OCI-LY1 (cell line): ENCODE measurements around the gene PSMG4.
"Not testable (repeated sequence)": the region's sequence is repeated elsewhere in the genome, so short reads cannot be mapped to it uniquely, and the experiment has no call there.

Experiments used
- H2AFZ ChIP-seq: fragments of 200-600 bp; sonication (generic), shearing (Covaris generic); 2 replicates; pipeline ENCODE4 v1.6.0; 2014; ENCODE audit warnings: antibody characterized with exemption, mild to moderate bottlenecking, low read length
- H3F3A ChIP-seq: fragments of 200-600 bp; sonication (generic), shearing (Covaris generic); 2 replicates; pipeline ENCODE4 v1.6.0; 2014; ENCODE audit warnings: mild to moderate bottlenecking, antibody characterized with exemption, low read length, moderate library complexity; ENCODE audit not compliant: insufficient read depth
- H3K27ac ChIP-seq: fragments of 200-600 bp; sonication (generic); 2 replicates; pipeline ENCODE4 v1.5.1; 2014; ENCODE audit warnings: low read length, mixed run types, mild to moderate bottlenecking, low read depth; ENCODE audit not compliant: poor library complexity, severe bottlenecking
- H3K27me3 ChIP-seq: fragments of 200-600 bp; sonication (generic); 2 replicates; pipeline ENCODE4 v1.6.0; 2014; ENCODE audit warnings: antibody characterized with exemption, mild to moderate bottlenecking, low read length, moderate library complexity; ENCODE audit not compliant: insufficient read depth
- H3K36me3 ChIP-seq: fragments of 200-600 bp; sonication (generic); 2 replicates; pipeline ENCODE4 v1.6.1; 2014; ENCODE audit warnings: mild to moderate bottlenecking, antibody characterized with exemption, low read length, moderate library complexity, mixed read lengths; ENCODE audit not compliant: insufficient read depth
- H3K4me1 ChIP-seq: fragments of 200-600 bp; sonication (generic); 2 replicates; pipeline ENCODE4 v1.5.1; 2014; ENCODE audit warnings: mild to moderate bottlenecking, low read length, moderate library complexity; ENCODE audit not compliant: insufficient read depth, severe bottlenecking
- H3K4me2 ChIP-seq: fragments of 200-600 bp; sonication (generic), shearing (Covaris generic); 2 replicates; pipeline ENCODE4 v1.6.1; 2014; ENCODE audit warnings: low read length
- H3K4me3 ChIP-seq: fragments of 200-600 bp; sonication (generic); 2 replicates; pipeline ENCODE4 v1.5.1; 2014; ENCODE audit warnings: low read length, low read depth, mild to moderate bottlenecking, mixed read lengths; ENCODE audit not compliant: poor library complexity, severe bottlenecking
- H3K79me2 ChIP-seq: fragments of 200-600 bp; shearing (Covaris generic); 2 replicates; pipeline ENCODE4 v1.6.1; 2016; ENCODE audit warnings: mixed run types, low read length, mixed read lengths; ENCODE audit not compliant: insufficient read depth
- H3K9ac ChIP-seq: fragments of 200-600 bp; sonication (generic), shearing (Covaris generic); 2 replicates; pipeline ENCODE4 v1.6.1; 2014; ENCODE audit warnings: mild to moderate bottlenecking, low read length, mixed read lengths
- H3K9me2 ChIP-seq: fragments of 200-600 bp; sonication (generic), shearing (Covaris generic); 2 replicates; pipeline ENCODE4 v1.6.1; 2014; ENCODE audit warnings: low read depth, mild to moderate bottlenecking, low read length, mixed read lengths
- H3K9me3 ChIP-seq: fragments of 200-600 bp; shearing (Covaris generic); 2 replicates; pipeline ENCODE4 v1.6.1; 2014; ENCODE audit warnings: low read length, mixed read lengths
- H4K20me1 ChIP-seq: fragments of 200-600 bp; sonication (generic), shearing (Covaris generic); 2 replicates; pipeline ENCODE4 v1.6.0; 2016; ENCODE audit warnings: mild to moderate bottlenecking, low read length; ENCODE audit not compliant: insufficient read depth
- CTCF ChIP-seq: fragments of 200-600 bp; sonication (generic), shearing (Covaris generic); IDR thresholded peaks from 2 replicates; pipeline ENCODE4 v1.5.1; 2017; ENCODE audit warnings: mild to moderate bottlenecking, antibody characterized with exemption, low read length, moderate library complexity, mixed read lengths
- EZH2 ChIP-seq: fragments of 200-600 bp; sonication (generic), shearing (Covaris generic); IDR thresholded peaks from 2 replicates; pipeline ENCODE4 v1.8.0; 2017; ENCODE audit warnings: borderline replicate concordance, mixed run types, mild to moderate bottlenecking, antibody characterized with exemption, low read length, moderate library complexity, mixed read lengths

Gene PSMG4

GRCh38 chr6:3239110-3239830 lies 19.5 kb upstream of the PSMG4 start:
- H3K4me1 ChIP-seq = peaks cover 3% of the 10 kb centered on the region
- no peaks in the 10 kb centered on the region for H3K9me2 ChIP-seq
- no peak overlapping the region for H3K9ac ChIP-seq
- no peaks in the 10 kb centered on the region for H3K36me3 ChIP-seq
- peaks cover 6% of the 10 kb centered on the region; the same call in 1 of the 2 replicates for H3K27me3 ChIP-seq
- TF ChIP-seq CTCF (no peak), EZH2 (no peak)
- no peak overlapping the region for H2AFZ ChIP-seq
- no peak overlapping the region for H3K4me3 ChIP-seq
- no peaks in the 10 kb centered on the region for H4K20me1 ChIP-seq
- no peaks in the 10 kb centered on the region for H3K79me2 ChIP-seq
- no peak overlapping the region for H3K27ac ChIP-seq
- H3F3A ChIP-seq = no peaks in the 10 kb centered on the region
- no peak overlapping the region for H3K4me2 ChIP-seq
- no peaks in the 10 kb centered on the region for H3K9me3 ChIP-seq

- Histone ChIP-seq H3K36me3 (no peaks in the 10 kb centered on the region), H3K9me3 (no peaks in the 10 kb centered on the region), H3K27me3 (peaks cover 6% of the 10 kb centered on the region; the same call in 1 of the 2 replicates), H3K9ac (no peak overlapping the region), H3F3A (no peaks in the 10 kb centered on the region), H2AFZ (no peak overlapping the region), H3K4me3 (no peak overlapping the region), H4K20me1 (no peaks in the 10 kb centered on the region), H3K4me2 (no peak overlapping the region), H3K79me2 (no peaks in the 10 kb centered on the region), H3K4me1 (peaks cover 3% of the 10 kb centered on the region), H3K27ac (no peak overlapping the region), H3K9me2 (no peaks in the 10 kb centered on the region)
- TF ChIP-seq EZH2 = no peak
- no peak for TF ChIP-seq CTCF
Measured at GRCh38 chr6:3240595-3240994, 18.2 kb upstream of the PSMG4 start.

- H3K36me3 ChIP-seq, H3K4me1 ChIP-seq, H3K4me2 ChIP-seq, H3K9ac ChIP-seq, H3K4me3 ChIP-seq, H3K79me2 ChIP-seq, H3K27me3 ChIP-seq, H4K20me1 ChIP-seq, H3K9me3 ChIP-seq, H3K27ac ChIP-seq, H3K9me2 ChIP-seq, H3F3A ChIP-seq, H2AFZ ChIP-seq: not testable (repeated sequence)
Measured at GRCh38 chr6:3241745-3242144, 17.0 kb upstream of the PSMG4 start.

GRCh38 chr6:3242768-3243167 lies 16.0 kb upstream of the PSMG4 start:
- H3K36me3 ChIP-seq = no peaks in the 10 kb centered on the region
- TF ChIP-seq CTCF = no peak
- TF ChIP-seq EZH2 = no peak
- H3K4me1 ChIP-seq = no peaks in the 10 kb centered on the region
- no peak overlapping the region for H3K9ac ChIP-seq
- H3K9me3 ChIP-seq = no peaks in the 10 kb centered on the region
- no peaks in the 10 kb centered on the region for H4K20me1 ChIP-seq
- H3K9me2 ChIP-seq = no peaks in the 10 kb centered on the region
- peaks cover 9% of the 10 kb centered on the region for H3K27me3 ChIP-seq
- no peak overlapping the region for H3K4me3 ChIP-seq
- no peaks in the 10 kb centered on the region for H3F3A ChIP-seq
- no peak overlapping the region for H3K27ac ChIP-seq
- no peak overlapping the region for H2AFZ ChIP-seq
- H3K79me2 ChIP-seq = no peaks in the 10 kb centered on the region
- no peak overlapping the region for H3K4me2 ChIP-seq
